ENCODE measurements around the gene PVRIG. TPM values are rescaled to one million over a fixed set of nuclear protein-coding genes. Genes with fewer than 3 reads are reported as not detected.
A peak's percentile ranks its signal among the peaks of the same experiment; 100 is the strongest.

Gene PVRIG
- total RNA-seq, 1 donor from 2014 or later = not detected

- peaks cover 18% of the 10 kb centered on the region for H3K27me3 Mint-ChIP-seq (ENCODE audit: unreplicated experiment)
- H3K4me1 Mint-ChIP-seq (ENCODE audit: low read depth, unreplicated experiment) = no peaks in the 10 kb centered on the region
- no peak for DNase-seq
- no peaks in the 10 kb centered on the region for H3K36me3 Mint-ChIP-seq (ENCODE audit: unreplicated experiment)
- H3K4me3 Mint-ChIP-seq (ENCODE audit: unreplicated experiment) = no peak overlapping the region
- peak overlapping the region; percentile 28 for H3K27ac Mint-ChIP-seq (ENCODE audit: unreplicated experiment)
- TF ChIP-seq, protein P1, sequence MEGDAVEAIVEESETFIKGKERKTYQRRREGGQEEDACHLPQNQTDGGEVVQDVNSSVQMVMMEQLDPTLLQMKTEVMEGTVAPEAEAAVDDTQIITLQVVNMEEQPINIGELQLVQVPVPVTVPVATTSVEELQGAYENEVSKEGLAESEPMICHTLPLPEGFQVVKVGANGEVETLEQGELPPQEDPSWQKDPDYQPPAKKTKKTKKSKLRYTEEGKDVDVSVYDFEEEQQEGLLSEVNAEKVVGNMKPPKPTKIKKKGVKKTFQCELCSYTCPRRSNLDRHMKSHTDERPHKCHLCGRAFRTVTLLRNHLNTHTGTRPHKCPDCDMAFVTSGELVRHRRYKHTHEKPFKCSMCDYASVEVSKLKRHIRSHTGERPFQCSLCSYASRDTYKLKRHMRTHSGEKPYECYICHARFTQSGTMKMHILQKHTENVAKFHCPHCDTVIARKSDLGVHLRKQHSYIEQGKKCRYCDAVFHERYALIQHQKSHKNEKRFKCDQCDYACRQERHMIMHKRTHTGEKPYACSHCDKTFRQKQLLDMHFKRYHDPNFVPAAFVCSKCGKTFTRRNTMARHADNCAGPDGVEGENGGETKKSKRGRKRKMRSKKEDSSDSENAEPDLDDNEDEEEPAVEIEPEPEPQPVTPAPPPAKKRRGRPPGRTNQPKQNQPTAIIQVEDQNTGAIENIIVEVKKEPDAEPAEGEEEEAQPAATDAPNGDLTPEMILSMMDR (IDR thresholded peaks at IDR 0.05; ENCODE audit: partially characterized antibody, unreplicated experiment) = no peak
- peaks cover 8% of the 10 kb centered on the region for H3K9me3 Mint-ChIP-seq (ENCODE audit: unreplicated experiment)
Measured at GRCh38 chr7:100208911-100209408, 10.8 kb upstream of the PVRIG start.

DNA sequence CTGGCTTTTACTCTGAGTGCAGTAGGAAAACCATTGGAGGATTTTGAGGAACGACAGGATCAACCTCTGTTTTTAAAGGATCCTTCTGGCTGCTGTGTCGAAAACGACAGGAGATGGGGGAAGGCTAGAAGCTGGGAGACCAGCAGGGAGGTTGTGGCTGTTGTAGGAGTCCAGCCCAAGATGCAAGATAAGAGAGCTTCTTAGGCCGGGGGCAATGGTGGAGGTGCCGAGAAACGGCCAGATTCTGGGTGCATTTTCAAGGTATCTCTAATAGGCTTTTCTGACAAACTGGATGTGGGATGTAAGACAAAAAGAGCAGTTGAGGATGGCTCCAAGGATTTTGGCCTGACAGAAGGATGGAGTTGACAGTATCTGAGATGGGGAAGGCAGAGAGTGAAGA, 10.3 kb upstream of the PVRIG start:
- Mint-ChIP-seq H3K27ac (ENCODE audit: unreplicated experiment) (no peak overlapping the region), H3K4me3 (ENCODE audit: unreplicated experiment) (peak overlapping the region; percentile 0), H3K9me3 (ENCODE audit: unreplicated experiment) (peaks cover 8% of the 10 kb centered on the region), H3K4me1 (ENCODE audit: low read depth, unreplicated experiment) (no peaks in the 10 kb centered on the region), H3K27me3 (ENCODE audit: unreplicated experiment) (peaks cover 20% of the 10 kb centered on the region), H3K36me3 (ENCODE audit: unreplicated experiment) (no peaks in the 10 kb centered on the region)
- DNase-seq = no peak
- TF ChIP-seq, protein P1 (IDR thresholded peaks at IDR 0.05; ENCODE audit: partially characterized antibody, unreplicated experiment) = no peak

DNA sequence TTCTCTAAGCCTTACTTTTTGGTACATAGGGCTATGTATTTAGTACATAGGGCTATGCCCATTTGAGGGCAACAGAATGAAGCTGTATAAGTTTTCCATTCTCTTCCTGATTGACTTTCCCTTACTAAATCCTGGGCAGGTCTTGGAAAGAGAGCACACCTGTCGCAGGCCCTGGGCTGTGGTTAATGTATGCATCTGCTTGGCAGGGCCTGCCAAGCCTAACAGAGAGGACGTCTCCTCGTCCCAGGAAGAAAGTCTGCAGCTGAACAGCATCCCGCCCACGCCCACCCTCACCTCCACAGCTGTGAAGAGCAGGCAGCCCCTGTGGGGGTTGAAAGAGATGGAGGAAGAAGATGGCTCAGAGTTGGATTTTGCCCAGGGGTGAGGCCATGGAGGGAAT, 8.9 kb upstream of the PVRIG start:
- H3K4me1 Mint-ChIP-seq (ENCODE audit: low read depth, unreplicated experiment) = no peaks in the 10 kb centered on the region
- no peaks in the 10 kb centered on the region for H3K36me3 Mint-ChIP-seq (ENCODE audit: unreplicated experiment)
- peaks cover 11% of the 10 kb centered on the region for H3K9me3 Mint-ChIP-seq (ENCODE audit: unreplicated experiment)

GRCh38 chr7:100211342-100211780, 8.4 kb upstream of the PVRIG start:
- H3K9me3 Mint-ChIP-seq (ENCODE audit: unreplicated experiment) = peaks cover 11% of the 10 kb centered on the region
- H3K36me3 Mint-ChIP-seq (ENCODE audit: unreplicated experiment) = no peaks in the 10 kb centered on the region
- H3K27me3 Mint-ChIP-seq (ENCODE audit: unreplicated experiment) = peaks cover 23% of the 10 kb centered on the region
- H3K4me3 Mint-ChIP-seq (ENCODE audit: unreplicated experiment) = no peak overlapping the region
- H3K4me1 Mint-ChIP-seq (ENCODE audit: low read depth, unreplicated experiment) = no peaks in the 10 kb centered on the region
- no peak for DNase-seq
- TF ChIP-seq, protein P1 (IDR thresholded peaks at IDR 0.05; ENCODE audit: partially characterized antibody, unreplicated experiment) = no peak
- peak overlapping the region; percentile 40 for H3K27ac Mint-ChIP-seq (ENCODE audit: unreplicated experiment)

More for the DNA sequence above, 8.9 kb upstream of the PVRIG start:
- TF ChIP-seq, protein P1 (IDR thresholded peaks at IDR 0.05; ENCODE audit: partially characterized antibody, unreplicated experiment) = no peak
- no peak overlapping the region for H3K27ac Mint-ChIP-seq (ENCODE audit: unreplicated experiment)
- H3K27me3 Mint-ChIP-seq (ENCODE audit: unreplicated experiment) = peaks cover 23% of the 10 kb centered on the region
- DNase-seq = no peak
- no peak overlapping the region for H3K4me3 Mint-ChIP-seq (ENCODE audit: unreplicated experiment)

DNA sequence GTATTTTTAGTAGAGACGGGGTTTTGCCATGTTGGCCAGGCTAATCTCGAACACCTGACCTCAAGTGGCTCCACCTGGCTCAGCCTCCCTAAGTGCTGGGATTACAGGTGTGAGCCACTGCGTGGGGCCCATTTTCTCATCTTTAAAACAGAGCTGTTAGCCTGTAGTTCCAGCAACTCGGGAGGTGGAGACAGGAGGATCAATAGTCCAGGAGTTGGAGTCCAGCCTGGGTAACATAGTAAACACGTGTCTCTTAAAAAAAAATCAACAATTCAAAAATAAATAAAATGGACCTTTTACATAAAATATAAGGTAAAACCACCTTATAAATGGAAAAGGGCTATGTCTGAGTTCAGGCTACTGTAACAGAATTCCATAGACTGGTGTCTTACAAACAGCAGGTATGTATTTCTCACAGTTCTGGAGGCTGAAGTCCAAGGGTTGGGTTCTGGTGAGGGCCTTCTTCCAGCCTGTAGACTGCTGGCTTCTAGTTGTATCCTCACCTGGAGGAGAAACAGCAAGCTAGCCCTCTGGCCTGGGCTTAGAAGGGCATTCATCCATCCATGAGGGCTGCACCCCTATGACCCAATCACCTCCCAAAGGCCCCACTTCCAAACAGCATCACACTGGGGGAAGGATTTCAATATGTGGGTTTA, 7.0 kb upstream of the PVRIG start:
- Mint-ChIP-seq H3K27ac (ENCODE audit: unreplicated experiment) (no peak overlapping the region), H3K9me3 (ENCODE audit: unreplicated experiment) (peaks cover 8% of the 10 kb centered on the region), H3K4me3 (ENCODE audit: unreplicated experiment) (no peak overlapping the region), H3K27me3 (ENCODE audit: unreplicated experiment) (peaks cover 21% of the 10 kb centered on the region), H3K36me3 (ENCODE audit: unreplicated experiment) (no peaks in the 10 kb centered on the region), H3K4me1 (ENCODE audit: low read depth, unreplicated experiment) (no peaks in the 10 kb centered on the region)
- TF ChIP-seq, protein P1 (IDR thresholded peaks at IDR 0.05; ENCODE audit: partially characterized antibody, unreplicated experiment) = no peak
- no peak for DNase-seq

All from glutamatergic neuron (in vitro differentiated cells).